Activated T-helper 1 cell treated with anti-CD3 and anti-CD28 coated beads, Interleukin-2, amount 50 U/mL, for 16 hours (primary cell): Measurements from ENCODE around the gene NOD1.

Source experiments
- DNase-seq, 2 donors: peaks; one replicate each; pipeline ENCODE4 v3.0.0-alpha.2; 2020; ENCODE audit warnings: low read depth in 1 of 2, low spot score in 1 of 2

The NOD1 gene

DNA sequence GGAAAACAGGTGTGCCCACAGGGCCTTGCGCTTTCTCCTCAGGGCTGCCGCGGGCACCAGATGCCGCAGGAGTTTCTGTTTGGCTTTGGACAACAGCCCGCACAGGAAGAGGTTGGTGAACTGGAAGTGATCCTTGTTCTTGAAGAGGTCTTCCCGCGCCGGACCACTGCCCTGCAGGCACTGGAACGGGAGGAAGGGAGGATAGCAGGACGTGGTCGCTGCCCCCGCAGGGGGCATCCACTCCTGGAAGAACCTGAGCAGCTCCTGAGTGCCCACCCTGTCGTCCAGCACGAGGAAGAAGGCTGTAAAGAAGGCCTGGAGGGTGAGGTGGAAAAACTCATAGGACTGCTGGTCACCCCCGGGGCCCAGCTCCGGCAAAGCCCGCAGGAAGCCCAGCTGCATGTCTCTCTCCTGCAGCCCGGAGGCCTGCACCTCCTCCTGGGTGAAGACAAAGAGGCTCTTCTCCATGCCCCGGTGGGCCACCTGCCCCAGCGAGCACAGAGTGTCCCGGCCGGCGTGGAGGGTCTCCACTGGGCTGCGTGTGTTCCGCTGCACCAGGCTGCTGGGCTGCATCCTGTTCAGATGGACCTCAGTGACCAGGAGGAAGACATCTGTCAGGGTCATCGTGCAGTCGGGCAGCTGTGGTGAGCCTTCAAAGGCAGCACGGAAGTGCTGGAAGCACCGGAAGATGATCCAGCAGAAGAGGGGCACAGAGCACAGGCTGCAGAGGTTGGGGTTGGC lies 26.9 kb downstream of the NOD1 start:
- no peak for DNase-seq

DNA sequence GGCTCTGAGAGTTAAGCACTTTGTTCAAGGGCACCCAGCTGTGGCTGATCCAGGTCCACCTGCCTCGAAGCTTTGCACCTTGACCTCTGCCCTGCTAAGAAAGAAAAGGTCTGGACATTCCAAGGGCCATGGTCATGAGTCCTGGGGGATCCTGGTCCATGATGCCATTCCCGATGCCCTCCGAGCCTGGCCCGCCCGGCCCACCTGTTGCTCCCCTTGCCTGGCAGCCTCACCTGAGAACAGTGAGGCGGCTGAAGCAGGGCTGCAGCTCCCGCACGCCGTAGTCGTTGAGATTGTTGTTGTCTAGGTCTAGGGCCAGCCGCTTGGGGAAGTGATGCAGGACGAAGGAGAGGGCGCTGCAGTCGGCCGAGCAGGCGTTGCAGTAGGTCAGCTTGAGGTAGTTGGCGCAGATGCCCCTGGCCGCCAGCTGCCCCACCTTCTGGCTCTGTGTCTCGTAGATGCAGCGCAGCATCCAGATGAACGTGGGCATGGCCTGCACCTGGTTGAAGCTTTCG lies 27.5 kb downstream of the NOD1 start:
- no peak for DNase-seq

DNA sequence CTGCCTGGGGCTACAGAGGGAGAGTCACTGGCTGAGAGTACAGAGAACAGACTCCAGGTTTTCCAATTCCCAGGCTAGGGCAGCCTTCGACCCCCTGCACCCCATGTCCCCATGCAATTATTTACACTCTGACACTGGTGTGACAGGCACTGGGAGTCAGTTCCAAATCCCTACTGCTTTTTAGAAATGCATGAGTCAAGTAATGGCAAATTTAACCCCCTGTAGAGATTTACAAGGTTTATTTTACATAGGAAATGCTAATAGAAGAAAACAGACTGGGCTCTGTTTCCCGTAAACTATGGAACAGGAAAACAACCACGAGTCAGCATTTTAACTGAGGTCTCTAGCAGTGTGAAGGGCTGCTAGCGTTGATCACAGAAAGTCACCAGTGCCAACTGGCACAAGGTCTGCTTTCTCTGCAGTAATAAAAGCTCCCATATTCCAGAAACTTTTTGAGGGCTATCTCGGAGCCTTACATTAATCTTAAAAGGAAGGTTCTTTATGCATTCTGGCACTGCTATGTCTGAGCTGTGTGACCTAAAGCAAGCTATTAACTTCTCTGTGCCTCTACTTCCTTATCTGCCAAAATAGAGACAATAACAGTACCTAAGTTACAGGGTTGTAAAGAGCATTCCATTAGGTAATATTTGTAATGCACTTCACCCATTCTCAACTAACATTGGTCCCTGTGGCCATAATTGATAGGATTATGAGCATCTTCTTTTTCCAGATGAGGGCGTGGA lies 28.2 kb downstream of the NOD1 start:
- DNase-seq: no peak

DNA sequence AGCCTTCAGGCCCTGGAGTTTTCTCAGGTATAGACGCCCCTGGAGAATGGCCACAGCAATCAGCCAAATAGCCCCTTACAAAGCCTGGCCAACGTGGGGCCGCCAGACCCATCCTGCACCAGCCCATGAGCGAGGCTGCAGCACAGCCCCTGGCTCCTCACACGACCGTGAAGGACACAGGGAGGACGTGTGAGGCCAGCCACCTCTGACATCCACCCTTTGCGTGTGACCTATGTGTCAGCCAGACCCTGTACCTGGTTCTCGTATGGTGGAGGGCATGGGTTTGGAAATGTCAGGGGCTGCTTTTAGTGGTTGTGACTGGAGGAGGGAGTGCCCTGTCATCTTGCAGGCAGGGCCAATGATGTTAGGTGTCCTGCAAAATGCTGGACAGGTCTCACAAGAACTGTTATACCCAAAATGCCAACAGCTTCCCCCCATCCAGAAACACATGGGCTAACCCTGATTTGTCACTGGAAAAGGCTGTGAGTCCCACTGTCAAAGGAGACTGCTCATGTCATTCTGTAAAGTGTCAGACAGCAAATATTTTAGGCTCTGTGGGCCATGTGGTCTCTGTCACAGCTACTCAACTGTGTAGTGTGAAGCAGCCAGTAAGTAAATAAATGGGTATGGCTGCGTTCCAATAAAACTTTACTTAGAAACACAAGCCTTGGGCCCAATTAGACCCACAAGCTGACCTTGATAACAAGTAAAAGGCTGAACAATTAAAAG lies 30.0 kb downstream of the NOD1 start:
- no peak for DNase-seq

DNA sequence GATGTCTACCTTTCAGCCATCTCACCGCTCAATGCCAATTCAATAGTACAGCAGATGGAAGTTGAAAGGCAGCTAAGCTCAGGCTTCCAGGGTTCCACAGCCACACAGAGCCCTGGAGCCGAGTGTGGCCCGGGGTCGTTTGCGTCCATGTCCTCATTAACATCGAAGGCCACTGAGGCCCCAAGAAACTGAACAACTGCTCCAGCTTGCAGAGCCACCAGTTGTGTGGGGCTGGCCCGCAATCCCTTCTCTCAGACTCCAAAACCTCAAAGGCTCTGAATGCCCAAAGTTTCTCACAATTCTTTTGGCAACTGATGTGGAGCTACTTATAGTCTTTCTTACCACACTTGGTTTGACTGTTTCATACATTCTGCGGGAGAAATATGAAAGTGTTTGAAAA lies 31.1 kb downstream of the NOD1 start:
- DNase-seq: no peak

DNA sequence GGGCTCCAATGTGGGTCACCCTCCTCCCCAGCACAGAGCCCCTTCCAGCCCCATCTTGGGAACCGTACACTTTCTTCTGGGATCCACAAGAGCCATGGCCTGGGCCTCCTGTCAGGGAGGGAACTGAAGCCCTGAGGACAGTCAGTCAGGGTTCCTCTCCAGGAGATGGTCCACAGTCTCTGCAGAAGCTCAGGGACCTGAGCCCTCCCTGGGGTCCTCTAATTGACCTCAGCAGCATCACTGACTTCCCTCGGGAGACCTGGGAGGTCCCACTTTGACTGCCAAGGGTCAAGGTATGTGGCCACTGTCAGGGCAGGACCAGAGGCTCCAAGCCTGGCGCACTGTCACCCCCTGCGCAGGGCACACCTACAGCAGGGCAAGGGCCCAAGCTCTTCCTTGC lies 32.3 kb downstream of the NOD1 start:
- DNase-seq: no peak

DNA sequence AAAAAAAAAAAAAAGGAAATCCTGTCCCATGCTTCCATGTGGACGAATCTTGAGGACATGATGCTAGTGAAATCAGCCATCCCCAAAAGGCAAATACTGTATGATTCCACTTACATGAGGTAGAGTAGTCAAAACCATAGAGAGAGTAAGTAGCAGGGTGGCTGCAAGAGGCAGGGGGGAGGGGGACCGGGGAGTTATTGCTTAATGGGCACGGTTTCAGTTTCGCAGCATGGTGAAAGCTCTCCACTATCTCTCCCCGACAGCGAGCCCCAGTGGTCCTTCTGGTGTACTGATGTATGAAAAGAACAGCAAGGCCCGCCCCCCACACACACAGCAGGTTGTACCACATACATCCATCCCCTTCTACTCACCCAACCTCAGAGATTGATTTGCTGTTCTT lies 32.8 kb downstream of the NOD1 start:
- peak; percentile 23 to 51 for DNase-seq

DNA sequence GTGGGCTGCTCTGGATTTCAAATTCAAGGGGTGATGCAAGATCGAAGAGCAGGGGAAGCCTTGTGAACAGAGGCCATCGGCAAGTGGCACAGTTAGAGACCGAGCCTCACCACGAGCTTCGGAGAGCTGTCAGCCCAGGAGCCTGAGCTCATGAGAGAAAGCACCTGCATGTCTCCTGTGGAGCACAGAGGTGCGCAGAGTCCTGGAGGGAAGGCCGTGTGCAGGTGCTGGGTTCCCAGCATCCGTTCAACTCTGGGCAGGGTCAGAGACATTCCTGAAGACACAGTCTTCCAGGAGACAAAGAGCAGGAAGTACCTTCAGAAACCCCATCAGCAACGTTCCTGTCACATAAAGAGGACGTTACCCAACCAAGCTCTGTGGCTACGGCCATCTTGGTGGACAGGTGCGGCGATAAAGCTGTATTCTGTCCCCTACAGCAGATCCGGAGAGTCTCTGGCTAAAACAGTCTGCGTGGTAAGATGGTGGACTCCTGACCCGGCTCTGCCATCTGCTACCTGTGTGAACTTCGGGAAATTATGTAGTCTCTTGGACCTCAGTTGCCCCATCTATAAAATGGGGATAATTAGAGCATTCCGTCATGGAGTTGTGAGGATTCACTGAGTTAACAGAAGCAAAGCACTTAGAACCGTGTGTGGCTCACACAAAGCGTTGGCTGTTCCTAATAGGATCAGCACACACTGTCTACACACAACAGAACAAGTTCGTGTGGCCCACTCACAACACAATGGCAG lies 40.6 kb downstream of the NOD1 start:
- no peak for DNase-seq

DNA sequence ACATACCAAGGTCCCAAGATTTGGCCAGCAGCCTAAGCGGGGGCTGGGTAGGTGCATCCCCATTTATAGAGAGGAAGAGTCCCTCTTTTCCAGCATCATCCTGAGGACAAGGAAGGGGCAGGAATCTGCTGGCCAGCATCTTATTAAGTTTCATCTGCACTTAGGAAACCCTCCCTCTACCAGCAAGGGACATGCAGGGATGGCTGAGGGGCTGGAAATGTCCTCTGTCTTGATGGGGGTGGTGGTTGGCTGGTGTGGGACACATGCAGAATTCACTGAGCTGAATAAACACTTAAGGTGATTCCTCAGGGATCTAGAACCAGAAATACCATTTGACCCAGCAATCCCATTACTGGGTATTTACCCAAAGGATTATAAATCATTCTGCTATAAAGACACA lies 42.1 kb downstream of the NOD1 start:
- DNase-seq: no peak

DNA sequence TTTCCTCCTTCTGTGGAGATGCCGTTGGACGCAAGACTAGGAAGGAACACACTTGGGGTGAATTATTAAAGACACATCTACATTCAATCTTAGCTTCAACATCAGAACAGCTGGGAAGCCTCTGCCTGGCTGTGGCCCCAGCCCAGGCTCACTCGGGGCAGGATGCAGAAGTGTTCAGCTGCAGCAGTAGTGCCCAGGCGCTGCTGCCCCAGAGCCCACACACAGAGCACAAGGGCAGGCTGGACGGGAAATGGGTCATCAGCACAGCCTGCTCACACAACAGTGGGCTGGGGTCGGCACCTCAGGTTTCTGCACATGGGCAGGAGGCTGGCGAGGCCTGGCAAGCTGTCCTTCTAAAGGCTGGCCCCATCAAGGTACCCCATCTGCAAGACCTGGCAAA lies 42.5 kb downstream of the NOD1 start:
- no peak for DNase-seq

DNA sequence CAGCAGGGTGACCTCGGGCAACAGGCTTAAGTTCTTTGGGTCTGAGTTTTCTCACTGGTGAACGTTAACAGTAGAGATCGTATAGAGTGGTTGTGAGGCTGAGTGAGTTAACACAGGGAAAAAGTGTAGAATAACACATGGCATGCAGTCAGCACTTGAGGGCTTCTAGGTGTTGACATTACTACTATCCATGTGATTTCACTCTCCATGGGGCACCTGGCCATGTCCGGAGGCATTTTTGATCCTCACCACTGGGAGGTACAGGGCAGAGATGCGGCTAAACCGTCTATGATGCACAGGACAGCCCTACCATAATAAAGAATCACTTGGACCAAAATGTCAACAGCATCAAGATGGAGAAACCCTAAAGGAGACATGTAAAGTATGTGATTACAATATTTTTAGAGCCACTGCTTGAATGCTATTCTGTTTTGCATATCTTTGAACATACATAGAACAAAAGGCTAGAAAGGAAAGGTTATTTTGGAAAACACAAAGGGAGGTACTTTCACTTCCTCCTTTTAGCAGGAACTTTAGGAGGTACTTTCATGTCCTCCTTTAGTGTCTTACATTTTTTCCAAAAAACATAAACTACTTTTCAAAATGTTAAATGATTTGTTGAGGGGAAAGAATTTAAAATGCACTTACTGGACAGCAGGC lies 44.3 kb downstream of the NOD1 start:
- no peak for DNase-seq

DNA sequence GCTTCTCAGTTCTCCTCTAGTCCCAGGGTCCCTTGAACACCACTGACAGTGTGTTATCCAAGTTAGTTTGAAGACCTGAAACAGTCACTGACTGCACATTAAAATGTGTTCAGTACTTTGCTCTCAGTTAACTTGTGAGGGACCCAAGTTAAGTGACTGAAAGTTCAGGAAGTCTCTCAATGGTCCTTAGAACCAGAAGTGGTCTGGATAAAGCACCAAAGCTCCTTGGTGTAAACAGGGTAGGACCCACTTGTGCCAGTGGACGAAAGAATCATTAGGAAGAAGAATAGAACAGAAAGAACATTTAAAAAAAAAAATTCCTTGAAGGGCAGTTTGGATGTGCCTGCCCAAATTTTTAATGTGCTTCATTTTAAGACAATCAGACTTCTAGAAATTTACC lies 45.1 kb downstream of the NOD1 start:
- DNase-seq: no peak

DNA sequence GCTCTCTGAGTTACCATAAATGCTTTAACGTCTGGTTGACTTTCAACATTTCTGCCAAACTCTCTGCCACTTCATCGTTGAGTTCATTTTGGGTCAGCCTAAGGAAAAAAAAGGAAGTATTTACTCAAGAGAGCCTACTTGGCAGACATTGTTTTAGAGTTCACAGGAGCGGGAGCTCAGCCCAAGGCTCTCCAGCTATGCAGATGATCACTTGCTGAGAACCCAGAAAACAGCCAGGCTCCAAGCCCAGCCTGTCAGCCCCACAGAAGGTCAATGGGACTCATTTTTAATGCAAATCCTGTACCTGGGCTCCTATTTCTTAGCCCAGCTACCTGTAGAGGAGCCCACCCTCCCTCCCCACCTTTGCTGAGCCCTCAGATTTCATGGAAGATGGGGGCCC lies 45.5 kb downstream of the NOD1 start:
- no peak for DNase-seq

DNA sequence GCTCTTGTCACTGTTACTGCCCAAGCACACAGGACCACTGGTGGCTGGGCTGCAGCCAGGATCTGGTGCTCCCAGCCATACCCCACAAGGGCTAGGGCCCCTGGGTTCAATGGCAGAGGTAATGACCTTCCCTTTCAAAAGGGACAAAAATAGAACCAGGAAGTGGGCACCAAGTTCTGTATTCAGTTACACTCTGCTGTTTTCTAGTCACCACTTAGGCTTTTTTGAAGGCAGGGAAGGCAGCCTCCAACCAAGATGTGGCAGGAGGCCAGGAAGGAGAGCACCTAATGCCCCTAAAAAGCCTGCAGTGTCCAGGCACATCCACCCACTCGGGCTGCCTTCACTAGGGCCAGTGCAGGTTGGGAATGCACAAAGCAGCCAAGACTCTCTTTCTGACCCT lies 47.8 kb downstream of the NOD1 start:
- no peak for DNase-seq

DNA sequence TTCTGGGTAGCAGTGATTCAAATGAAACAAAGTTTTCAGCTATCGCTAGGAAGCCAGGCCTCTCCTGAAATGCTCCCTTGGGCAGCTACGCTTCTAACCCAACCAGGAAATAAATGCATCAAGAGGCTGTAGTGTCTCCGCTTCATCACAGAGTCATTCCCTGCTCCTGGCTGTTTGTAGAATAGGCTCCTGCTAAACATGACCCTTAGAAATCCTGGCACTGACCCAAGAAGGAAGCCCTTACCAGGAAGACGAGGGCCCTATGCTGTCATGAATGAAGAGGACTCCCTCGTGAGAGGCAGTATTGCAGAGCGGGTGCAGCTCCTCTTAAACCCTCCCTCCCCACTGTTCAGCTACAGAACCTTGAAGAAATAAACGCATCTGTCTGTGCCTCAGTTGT lies 48.3 kb downstream of the NOD1 start:
- no peak for DNase-seq

DNA sequence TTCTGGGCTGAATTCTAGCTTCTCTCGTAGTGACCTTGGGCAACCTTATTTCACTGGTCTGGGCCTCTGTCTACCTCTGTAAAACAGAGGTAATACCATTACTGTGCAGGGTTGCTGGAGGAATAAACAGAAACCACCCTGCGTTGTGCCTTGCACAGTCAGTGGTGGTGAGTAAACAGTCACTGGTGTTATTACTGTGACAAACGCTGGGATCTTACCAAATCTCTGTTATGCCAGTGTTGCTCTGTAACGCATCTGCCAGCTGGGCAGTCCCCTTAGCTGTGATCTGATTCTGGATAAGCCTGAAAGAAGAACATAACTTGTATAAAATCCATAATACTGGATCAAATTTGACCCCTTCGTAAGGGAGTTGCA lies 49.4 kb downstream of the NOD1 start:
- no peak for DNase-seq

DNA sequence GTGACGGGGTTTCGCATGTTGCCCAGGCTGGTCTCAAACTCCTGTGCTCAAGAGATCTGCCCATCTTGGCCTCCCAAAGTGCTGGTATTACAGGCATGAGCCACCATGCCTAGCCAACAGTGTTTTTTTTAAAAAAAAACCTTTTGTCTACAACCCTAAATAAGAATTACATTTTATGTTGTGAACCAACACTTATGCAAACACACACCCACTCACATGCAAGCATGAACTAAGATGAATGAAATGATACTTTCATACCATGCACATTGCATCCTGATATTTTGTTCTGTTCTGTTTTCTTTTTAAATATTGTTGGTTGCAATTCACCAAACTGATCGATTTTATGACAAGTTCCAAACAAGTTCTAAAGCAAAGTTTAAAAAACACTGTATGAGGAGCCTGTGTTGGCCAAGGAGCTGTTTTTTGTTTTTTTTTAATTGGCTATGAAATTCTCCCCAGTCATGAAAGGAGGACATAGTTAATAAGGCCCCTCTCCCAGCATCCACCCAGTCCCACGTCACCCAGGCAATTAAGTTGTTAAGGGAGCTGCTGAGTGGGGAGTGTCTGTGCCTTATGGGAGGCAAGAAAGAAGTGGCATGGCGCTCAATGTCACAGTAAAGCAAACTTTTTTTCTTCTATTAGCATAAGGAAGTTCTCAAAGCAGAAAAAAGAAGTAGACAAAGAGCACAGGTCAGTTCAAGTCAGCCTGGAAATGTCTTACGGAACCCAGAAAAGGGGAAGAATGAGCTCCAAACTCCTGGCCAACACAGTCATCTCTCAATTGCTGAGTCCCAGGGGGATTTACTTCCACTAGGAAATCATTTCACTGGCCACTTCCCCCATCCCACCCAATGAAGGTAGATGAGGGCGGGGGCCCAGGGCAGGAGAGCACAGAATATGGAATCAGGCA lies 50.1 kb downstream of the NOD1 start:
- no peak for DNase-seq

DNA sequence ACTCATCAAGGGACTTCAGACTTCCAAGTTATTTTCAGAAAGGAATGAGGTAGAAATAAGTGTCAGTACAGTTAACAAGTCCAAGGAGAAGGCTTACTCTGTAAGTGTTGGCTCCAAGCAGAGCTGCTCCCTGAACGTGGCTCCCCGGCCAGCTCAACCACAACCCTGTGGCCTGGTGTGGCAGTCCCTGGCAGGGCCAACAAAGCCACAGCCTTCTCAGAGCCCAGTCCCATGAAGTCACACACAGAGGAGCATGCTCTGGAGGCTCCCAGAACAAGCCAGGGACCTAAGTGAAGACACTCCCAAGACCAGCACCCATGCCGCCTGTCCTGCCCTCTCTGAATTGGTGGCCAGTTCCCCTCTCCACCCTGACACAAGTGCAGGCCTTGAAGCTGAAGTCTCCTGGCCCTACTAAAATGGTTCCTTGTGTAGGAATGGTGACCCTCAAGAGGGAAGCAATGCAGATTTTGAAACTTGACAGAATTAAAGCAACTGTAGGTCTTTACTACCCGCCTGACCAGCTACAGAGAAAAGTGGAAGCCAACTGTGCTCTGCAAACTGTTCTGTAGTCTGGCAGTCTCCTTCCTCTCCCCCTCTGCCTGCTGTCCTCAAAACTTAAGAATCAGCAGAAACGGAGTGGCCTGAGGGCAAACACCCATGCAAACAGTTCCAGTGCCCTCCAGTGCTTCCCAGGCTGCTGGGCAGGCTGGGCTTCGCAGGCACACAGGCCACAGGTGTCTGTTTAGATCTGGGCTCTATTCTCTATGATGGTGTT lies 51.1 kb downstream of the NOD1 start:
- DNase-seq: no peak

DNA sequence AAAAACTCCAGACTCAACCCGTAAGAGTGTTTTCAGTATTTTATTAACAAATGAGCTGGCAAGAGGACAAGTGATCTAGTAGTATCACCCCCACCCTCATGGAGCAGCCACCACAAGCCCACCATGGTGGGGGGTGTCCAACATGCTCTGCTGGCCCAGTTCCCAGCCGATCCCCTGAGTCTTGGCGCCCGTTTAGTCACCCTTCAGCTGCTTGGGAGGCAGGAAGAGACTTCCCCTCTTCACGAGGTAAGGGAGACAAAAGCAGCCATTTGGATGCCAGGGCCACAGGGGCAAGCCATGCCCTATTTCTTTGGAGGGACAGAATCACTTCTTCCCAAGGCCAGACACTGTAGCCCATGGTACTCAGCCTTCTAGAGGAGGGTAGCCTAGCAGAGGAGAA lies 54.1 kb downstream of the NOD1 start:
- DNase-seq: no peak
